ENCODE results near the gene SPACA5. TPM values are rescaled to one million over a fixed set of nuclear protein-coding genes. Genes with fewer than 3 reads are reported as not detected.

SPACA5 gene
- total RNA-seq, 3 donors from 2014 or later (not counting 1 experiment from before 2014, with no cell fraction given) = not detected

GRCh38 chrX:48059296-48059639 lies 52.5 kb downstream of the SPACA5 start:
- no peaks in the 10 kb centered on the region for H3K4me1 Mint-ChIP-seq
- peaks cover 14% of the 10 kb centered on the region for H3K36me3 ChIP-seq (ENCODE audit: control insufficient read depth, insufficient read depth, low read length)
- peaks cover 5% of the 10 kb centered on the region for H3K4me1 ChIP-seq (ENCODE audit: control insufficient read depth, insufficient read depth, low read length)
- intact Hi-C loops (cut with micrococcal nuclease) = no loop called here
- no peak for ATAC-seq
- H3K9me3 Mint-ChIP-seq = peaks cover 0 to 6% of the 10 kb centered on the region in 2 donors
- H3K27ac ChIP-seq (ENCODE audit: low read length) = no peak overlapping the region
- WGBS (ENCODE audit: insufficient coverage) = no CpG with 5 or more reads among the region's 1 CpG
- no peak for DNase-seq
- H3K27ac Mint-ChIP-seq = no peak overlapping the region
- peaks cover 32% of the 10 kb centered on the region for H3K36me3 Mint-ChIP-seq
- no peak overlapping the region for H3K4me3 ChIP-seq (ENCODE audit: low read length)
- no peak overlapping the region for H3K4me3 Mint-ChIP-seq
- H3K9me3 ChIP-seq (ENCODE audit: control insufficient read depth, insufficient read depth, low read length) = peaks cover 13% of the 10 kb centered on the region
- H3K27me3 ChIP-seq (ENCODE audit: control insufficient read depth, insufficient read depth, low read length) = no peaks in the 10 kb centered on the region
- no peaks in the 10 kb centered on the region for H3K27me3 Mint-ChIP-seq (ENCODE audit: low read depth in 2 of 2)
- TF ChIP-seq, protein P1, sequence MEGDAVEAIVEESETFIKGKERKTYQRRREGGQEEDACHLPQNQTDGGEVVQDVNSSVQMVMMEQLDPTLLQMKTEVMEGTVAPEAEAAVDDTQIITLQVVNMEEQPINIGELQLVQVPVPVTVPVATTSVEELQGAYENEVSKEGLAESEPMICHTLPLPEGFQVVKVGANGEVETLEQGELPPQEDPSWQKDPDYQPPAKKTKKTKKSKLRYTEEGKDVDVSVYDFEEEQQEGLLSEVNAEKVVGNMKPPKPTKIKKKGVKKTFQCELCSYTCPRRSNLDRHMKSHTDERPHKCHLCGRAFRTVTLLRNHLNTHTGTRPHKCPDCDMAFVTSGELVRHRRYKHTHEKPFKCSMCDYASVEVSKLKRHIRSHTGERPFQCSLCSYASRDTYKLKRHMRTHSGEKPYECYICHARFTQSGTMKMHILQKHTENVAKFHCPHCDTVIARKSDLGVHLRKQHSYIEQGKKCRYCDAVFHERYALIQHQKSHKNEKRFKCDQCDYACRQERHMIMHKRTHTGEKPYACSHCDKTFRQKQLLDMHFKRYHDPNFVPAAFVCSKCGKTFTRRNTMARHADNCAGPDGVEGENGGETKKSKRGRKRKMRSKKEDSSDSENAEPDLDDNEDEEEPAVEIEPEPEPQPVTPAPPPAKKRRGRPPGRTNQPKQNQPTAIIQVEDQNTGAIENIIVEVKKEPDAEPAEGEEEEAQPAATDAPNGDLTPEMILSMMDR (IDR thresholded peaks at IDR 0.05) = no peak

Other genes with a start within 250 kb of the SPACA5 start
- 10 to 100 TPM; 20.9 to 23.7 (median 21.2) TPM for gene ZNF81, start 170.1 kb upstream of the SPACA5 start, total RNA-seq
- gene ZNF182, start 3.0 kb upstream of the SPACA5 start, total RNA-seq = 10 to 100 TPM in 1 of 3 donors, 1 to 10 TPM in 2; 7.1 to 10.4 (median 7.8) TPM
- gene ZNF630, start 64.7 kb downstream of the SPACA5 start, total RNA-seq = 1 to 10 TPM; 2.2 to 3.4 (median 3.1) TPM
- gene SPACA5B, start 123.6 kb downstream of the SPACA5 start, total RNA-seq = not detected
- gene SSX5, start 189.8 kb downstream of the SPACA5 start, total RNA-seq = not detected
- not detected for gene SSX1, start 248.4 kb downstream of the SPACA5 start, total RNA-seq